IMR-90 (cell line): ENCODE data around the gene RAD1. TPM values are rescaled to one million over a fixed set of nuclear protein-coding genes. Genes with fewer than 3 reads are reported as not detected.

Experiments
- ATAC-seq: fragments of 200-7000 bp; cut with Tn5 transposase; 2 replicates; pipeline ENCODE4 v1.9.1; 2020; ENCODE audit warnings: low read depth, mild to moderate bottlenecking, moderate library complexity
- BruUV-seq: library from RNA; stranded (reverse); fragments of 400-500 nt; replicated peaks from 2 replicates; lab custom pipeline; 2021; lab: Mats Ljungman, UMichigan
- CTCF ChIA-PET: fragments of 300-600 bp; formaldehyde crosslinking; extraction: SDS; loops from one replicate; lab custom pipeline; 2021; ENCODE audit warnings: antibody characterized with exemption; lab: Yijun Ruan, JAX
- POLR2A ChIA-PET: fragments of 300-600 bp; sonication (Branson Sonifier 250); formaldehyde crosslinking; loops from one replicate; lab custom pipeline; 2022; ENCODE audit warnings: antibody characterized with exemption; ENCODE audit not compliant: unreplicated experiment; lab: Charles Lee
- DNase-seq: peaks from one replicate; pipeline ENCODE4 v3.0.0; 2013
- H2AFZ ChIP-seq: replicated peaks from 2 replicates; pipeline ENCODE3; 2013; ENCODE audit warnings: low read length, mild to moderate bottlenecking; ENCODE audit not compliant: poor library complexity
- H2AK5ac ChIP-seq: 2 replicates; pipeline ENCODE4 v1.6.1; 2013; ENCODE audit warnings: low read depth, low read length, inconsistent platforms
- H2AK9ac ChIP-seq: replicated peaks from 2 replicates; pipeline ENCODE3; 2013; ENCODE audit warnings: mild to moderate bottlenecking, low read depth, low read length, moderate library complexity; ENCODE audit not compliant: poor library complexity
- H2BK120ac ChIP-seq: 2 replicates; pipeline ENCODE4 v1.6.1; 2013; ENCODE audit warnings: low read depth, low read length, inconsistent platforms
- H2BK15ac ChIP-seq: 3 replicates; pipeline ENCODE4 v1.6.1; 2013; ENCODE audit warnings: low read depth, low read length, inconsistent platforms
- H2BK20ac ChIP-seq: 2 replicates; pipeline ENCODE4 v1.6.1; 2013; ENCODE audit warnings: low read depth, mild to moderate bottlenecking, inconsistent platforms, low read length, moderate library complexity
- H2BK5ac ChIP-seq: 2 replicates; pipeline ENCODE4 v1.6.1; 2013; ENCODE audit warnings: mild to moderate bottlenecking, low read depth, low read length, inconsistent platforms; ENCODE audit not compliant: poor library complexity, severe bottlenecking
- H3K14ac ChIP-seq: replicated peaks from 2 replicates; pipeline ENCODE4 v1.6.1; 2013; ENCODE audit warnings: low read depth, low read length, inconsistent platforms
- H3K18ac ChIP-seq: 2 replicates; pipeline ENCODE4 v1.6.1; 2013; ENCODE audit warnings: low read depth, low read length, control low read depth
- H3K23ac ChIP-seq: 2 replicates; pipeline ENCODE4 v1.6.1; 2013; ENCODE audit warnings: low read depth, low read length, inconsistent platforms
- H3K27ac ChIP-seq: 2 replicates; pipeline ENCODE4 v1.5.1; 2013; ENCODE audit warnings: mild to moderate bottlenecking, control low read depth, low read length; ENCODE audit not compliant: insufficient read depth
- H3K27me3 ChIP-seq: 2 replicates; pipeline ENCODE4 v1.6.1; 2013; ENCODE audit warnings: low read length; ENCODE audit not compliant: control insufficient read depth, insufficient read depth
- H3K36me3 ChIP-seq: 2 replicates; pipeline ENCODE4 v1.6.1; 2013; ENCODE audit warnings: low read length, mixed read lengths; ENCODE audit not compliant: control insufficient read depth, insufficient read depth
- H3K4ac ChIP-seq: 2 replicates; pipeline ENCODE4 v1.6.1; 2013; ENCODE audit warnings: low read depth, low read length, inconsistent platforms
- H3K4me1 ChIP-seq: 2 replicates; pipeline ENCODE4 v1.6.1; 2013; ENCODE audit warnings: low read length, mixed read lengths; ENCODE audit not compliant: control insufficient read depth, insufficient read depth
- H3K4me2 ChIP-seq: 2 replicates; pipeline ENCODE4 v1.6.1; 2013; ENCODE audit warnings: low read depth, mild to moderate bottlenecking, control low read depth, low read length, moderate library complexity
- H3K4me3 ChIP-seq: 2 replicates; pipeline ENCODE4 v1.5.1; 2013; ENCODE audit warnings: low read depth, mild to moderate bottlenecking, control low read depth, low read length, moderate library complexity; ENCODE audit not compliant: insufficient read depth
- H3K56ac ChIP-seq: 2 replicates; pipeline ENCODE4 v1.6.1; 2013; ENCODE audit warnings: low read length, inconsistent platforms; ENCODE audit not compliant: insufficient read depth; ENCODE audit errors: extremely low read depth
- H3K79me1 ChIP-seq, 2 experiments: 2 replicates each; pipeline ENCODE4 v1.6.1; 2013; ENCODE audit warnings: low read length in 2 of 2, inconsistent platforms in 1 of 2, low read depth in 1 of 2
- H3K9ac ChIP-seq: 2 replicates; pipeline ENCODE4 v1.6.1; 2013; ENCODE audit warnings: low read depth, low read length, control low read depth
- H3K9me1 ChIP-seq: 2 replicates; pipeline ENCODE4 v1.6.1; 2013; ENCODE audit warnings: low read length, inconsistent platforms; ENCODE audit not compliant: insufficient read depth
- H3K9me3 ChIP-seq: 2 replicates; pipeline ENCODE4 v1.6.1; 2013; ENCODE audit warnings: low read length; ENCODE audit not compliant: control insufficient read depth, insufficient read depth
- H4K20me1 ChIP-seq: 2 replicates; pipeline ENCODE4 v1.6.1; 2013; ENCODE audit warnings: low read length, inconsistent platforms; ENCODE audit not compliant: insufficient read depth
- H4K5ac ChIP-seq: 2 replicates; pipeline ENCODE4 v1.6.1; 2013; ENCODE audit warnings: mild to moderate bottlenecking, low read depth, low read length, control low read depth
- H4K8ac ChIP-seq, 2 experiments: 2 replicates each; pipeline ENCODE4 v1.6.1; 2013; ENCODE audit warnings: low read depth in 2 of 2, low read length in 2 of 2, control low read depth in 1 of 2, inconsistent platforms in 1 of 2
- H4K91ac ChIP-seq: 2 replicates; pipeline ENCODE4 v1.6.1; 2013; ENCODE audit warnings: low read depth, low read length, inconsistent platforms; ENCODE audit not compliant: insufficient read depth
- CEBPB ChIP-seq: IDR thresholded peaks from 2 replicates; pipeline ENCODE4 v1.6.1; 2012; ENCODE audit warnings: low read depth, low read length, improper control_type of control experiment
- CTCF ChIP-seq: conservative IDR thresholded peaks from 2 replicates; pipeline ENCODE4 v1.5.1; 2012; ENCODE audit warnings: mild to moderate bottlenecking, low read depth, low read length, improper control_type of control experiment
- FOS ChIP-seq: fragments of 150-350 bp; IDR thresholded peaks from 2 replicates; pipeline ENCODE4 v1.6.1; 2016; ENCODE audit warnings: low read depth, low read length
- MAFK ChIP-seq: IDR thresholded peaks from 2 replicates; pipeline ENCODE4 v1.6.1; 2012; ENCODE audit warnings: low read depth, low read length, improper control_type of control experiment
- RCOR1 ChIP-seq: IDR thresholded peaks from 2 replicates; pipeline ENCODE4 v1.6.1; 2012; ENCODE audit warnings: mild to moderate bottlenecking, low read length, improper control_type of control experiment; ENCODE audit not compliant: insufficient replicate concordance
- SMC3 ChIP-seq: fragments of 150-350 bp; IDR thresholded peaks from 2 replicates; pipeline ENCODE4 v1.6.1; 2016; ENCODE audit warnings: low read depth, mild to moderate bottlenecking, antibody characterized with exemption, low read length, moderate library complexity
- USF2 ChIP-seq: fragments of 150-350 bp; IDR thresholded peaks from 2 replicates; pipeline ENCODE4 v1.6.1; 2017; ENCODE audit warnings: mild to moderate bottlenecking, antibody characterized with exemption, low read length, low read depth
- WGBS, 2 experiments: methylation state at CpG; one replicate each; pipeline versions ENCODE4 v1.1.5 to v1.1.7; 2013; ENCODE audit warnings: missing lambda C conversion rate in 2 of 2; ENCODE audit not compliant: insufficient read length in 1 of 2; ENCODE audit errors: extremely low coverage in 2 of 2; 5-methylcytosine and 5-hydroxymethylcytosine counted together
- dilution Hi-C: fragments of 300-500 bp; cut with HindIII; formaldehyde crosslinking; loops from one replicate; pipeline ENCODE4 v1.14.3; 2018; ENCODE audit warnings: low sequenced_read_pairs; ENCODE audit not compliant: unreplicated experiment
- in situ Hi-C: fragments of 300-500 bp; cut with MboI; formaldehyde crosslinking; loops from 3 replicates; pipeline ENCODE4 v1.14.3; 2019; ENCODE audit warnings: low sequenced_read_pairs, inconsistent platforms, mixed read lengths
- intact Hi-C: fragments of 100-400 bp; cut with micrococcal nuclease; formaldehyde crosslinking; loops from 2 replicates; pipeline ENCODE4 v1.10.0; 2022
- polyA plus RNA-seq, 3 experiments: library from polyadenylated mRNA; depleted of rRNA; stranded (reverse); fragments of >200 nt; gene quantifications; 2 replicates each; pipeline ENCODE4 v1.2.3, GENCODE V29; 2012; ENCODE audit warnings: low replicate concordance in 1 of 3
- total RNA-seq: library from RNA; depleted of rRNA; stranded (reverse); fragments of >200 nt; gene quantifications from 2 replicates; pipeline ENCODE4 v1.2.3, GENCODE V29; 2012

Gene RAD1
- total and polyA plus RNA-seq, 2 of the 4 experiments (the other 2 are of a cell fraction): 18.5 to 21.5 TPM

GRCh38 chr5:34932947-34933346 lies 17.6 kb upstream of the RAD1 start:
- Histone ChIP-seq H3K9ac (no peak overlapping the region), H3K4me2 (no peak overlapping the region), H3K4ac (no peak overlapping the region), H4K91ac (no peak overlapping the region), H2AFZ (no peak overlapping the region), H3K36me3 (peaks cover 15% of the 10 kb centered on the region), H3K4me1 (peaks cover 5% of the 10 kb centered on the region; the same call in 1 of the 2 replicates), H3K79me1 (peaks cover 15 to 42% of the 10 kb centered on the region in 2 experiments), H3K9me3 (no peaks in the 10 kb centered on the region), H3K14ac (no peak overlapping the region), H4K5ac (no peak overlapping the region), H2BK20ac (no peak overlapping the region), H2BK15ac (no peak overlapping the region), H2AK5ac (no peak overlapping the region), H2BK5ac (no peak overlapping the region), H3K56ac (no peak overlapping the region), H2BK120ac (no peak overlapping the region), H3K4me3 (no peak overlapping the region), H3K9me1 (peaks cover 8% of the 10 kb centered on the region), H2AK9ac (no peak overlapping the region), H3K18ac (no peak overlapping the region), H3K27ac (no peak overlapping the region), H4K20me1 (peaks cover 15% of the 10 kb centered on the region), H3K27me3 (no peaks in the 10 kb centered on the region), H3K23ac (no peak overlapping the region), H4K8ac (no peak overlapping the region)
- ChIA-PET CTCF (no interaction called here), POLR2A (no interaction called here)
- intact Hi-C loops (no loop called here), in situ Hi-C loops (no loop called here), dilution Hi-C loops (no loop called here)
- ATAC-seq: no peak
- DNase-seq: no peak
- BruUV-seq: no TSS peak
- WGBS, 2 experiments: no CpG with 5 or more reads among the region's 2 CpGs
- TF ChIP-seq MAFK (no peak), CEBPB (no peak), CTCF (no peak), USF2 (no peak), SMC3 (no peak), FOS (no peak), RCOR1 (no peak)
